H1 (cell line): ENCODE measurements around the gene PPARD. TPM values are rescaled to one million over a fixed set of nuclear protein-coding genes. Genes with fewer than 3 reads are reported as not detected.
A peak's percentile ranks its signal among the peaks of the same experiment; 100 is the strongest.

Source experiments
- CTCF ChIA-PET: fragments of 300-600 bp; sonication (Branson Sonifier 250); formaldehyde crosslinking; loops from one replicate; lab custom pipeline; 2021; ENCODE audit not compliant: partially characterized antibody; lab: Charles Lee
- POLR2A ChIA-PET: fragments of 300-600 bp; sonication (Branson Sonifier 250); formaldehyde crosslinking; loops from one replicate; lab custom pipeline; 2021; ENCODE audit warnings: inconsistent platforms; ENCODE audit not compliant: partially characterized antibody; lab: Charles Lee
- DNase-seq, 2 experiments: peaks; one replicate each; pipeline versions ENCODE4 v3.0.0 to v3.0.0-alpha.2; 2010 to 2022; ENCODE audit warnings: low spot score in 2 of 2, low read depth in 1 of 2, mixed read lengths in 1 of 2
- FAIRE-seq: peaks from 2 replicates; lab custom pipeline; 2011; peaks lifted over from hg19 to GRCh38; lab: Jason Lieb, UNC
- H2AFZ ChIP-seq: 2 replicates; pipeline ENCODE4 v1.8.1; 2012; ENCODE audit warnings: low read length, inconsistent platforms
- H2AK5ac ChIP-seq: 2 replicates; pipeline ENCODE4 v1.6.1; 2013; ENCODE audit warnings: low read depth, low read length
- H2BK120ac ChIP-seq: replicated peaks from 2 replicates; pipeline ENCODE3; 2013; ENCODE audit warnings: low read depth, low read length, inconsistent platforms
- H2BK12ac ChIP-seq: 2 replicates; pipeline ENCODE4 v1.6.1; 2013; ENCODE audit warnings: low read depth, low read length
- H2BK15ac ChIP-seq: 2 replicates; pipeline ENCODE4 v1.6.1; 2013; ENCODE audit warnings: low read length
- H2BK20ac ChIP-seq: 2 replicates; pipeline ENCODE4 v1.6.1; 2013; ENCODE audit warnings: low read length
- H2BK5ac ChIP-seq: 2 replicates; pipeline ENCODE4 v1.6.1; 2013; ENCODE audit warnings: low read depth, low read length
- H3K14ac ChIP-seq: 2 replicates; pipeline ENCODE4 v1.6.1; 2013; ENCODE audit warnings: inconsistent platforms; ENCODE audit not compliant: insufficient read length
- H3K18ac ChIP-seq: 2 replicates; pipeline ENCODE4 v1.6.1; 2013; ENCODE audit warnings: low read length; ENCODE audit errors: extremely low read depth
- H3K23ac ChIP-seq: 2 replicates; pipeline ENCODE4 v1.6.1; 2013; ENCODE audit warnings: inconsistent platforms; ENCODE audit not compliant: insufficient read length
- H3K23me2 ChIP-seq: 2 replicates; pipeline ENCODE4 v1.6.1; 2013; ENCODE audit warnings: low read depth, low read length
- H3K27ac ChIP-seq: 2 replicates; pipeline ENCODE4 v1.6.1; 2011; ENCODE audit warnings: low read depth, low read length, inconsistent platforms
- H3K27me3 ChIP-seq, 4 experiments: replicated peaks in 1 of 4; 1 replicate in 1 of 4; 2 replicates in 3 of 4; pipeline versions ENCODE4 v1.6.1 to v1.8.1; 2011 to 2013; ENCODE audit warnings: low read length in 3 of 4, mild to moderate bottlenecking in 3 of 4, inconsistent platforms in 2 of 4, mixed read lengths in 2 of 4, moderate library complexity in 1 of 4; ENCODE audit not compliant: control insufficient read depth in 3 of 4, insufficient read depth in 3 of 4; ENCODE audit errors: extremely low read depth in 1 of 4
- H3K36me3 ChIP-seq, 4 experiments: 2 replicates each; pipeline versions ENCODE4 v1.6.1 to v1.8.1; 2011 to 2013; ENCODE audit warnings: mild to moderate bottlenecking in 4 of 4, low read length in 3 of 4, moderate library complexity in 2 of 4, control low read depth in 1 of 4, inconsistent platforms in 1 of 4; ENCODE audit not compliant: insufficient read depth in 4 of 4, control insufficient read depth in 2 of 4
- H3K4ac ChIP-seq: replicated peaks from 2 replicates; pipeline ENCODE3; 2013; ENCODE audit warnings: low read length, low read depth, mixed read lengths, inconsistent platforms; ENCODE audit not compliant: insufficient read length
- H3K4me1 ChIP-seq, 4 experiments: replicated peaks in 1 of 4; 1 replicate in 1 of 4; 2 replicates in 3 of 4; pipeline versions ENCODE4 v1.6.1 to v1.8.1; 2011 to 2013; ENCODE audit warnings: low read length in 3 of 4, inconsistent platforms in 2 of 4, mixed read lengths in 1 of 4; ENCODE audit not compliant: insufficient read depth in 4 of 4, control insufficient read depth in 3 of 4
- H3K4me2 ChIP-seq, 2 experiments: 2 replicates each; pipeline versions ENCODE4 v1.6.1 to v1.8.1; 2011 to 2013; ENCODE audit warnings: low read depth in 2 of 2, low read length in 2 of 2, control low read depth in 1 of 2, inconsistent platforms in 1 of 2, mild to moderate bottlenecking in 1 of 2; ENCODE audit not compliant: insufficient read depth in 1 of 2
- H3K4me3 ChIP-seq, 4 experiments: fragments of 200-600, 300-600 bp in 1 of 4; sonication (generic), shearing (Covaris generic), sonication (Bioruptor Twin) in 1 of 4; 2 replicates each; pipeline versions ENCODE4 v1.5.1 to v1.8.1; 2011 to 2016; ENCODE audit warnings: low read length in 4 of 4, low read depth in 3 of 4, control low read depth in 2 of 4, inconsistent platforms in 2 of 4, mild to moderate bottlenecking in 2 of 4, mixed read lengths in 1 of 4, moderate library complexity in 1 of 4; ENCODE audit not compliant: insufficient read depth in 2 of 4; ENCODE audit errors: extremely low read depth in 1 of 4
- H3K56ac ChIP-seq: replicated peaks from 2 replicates; pipeline ENCODE3; 2013; ENCODE audit warnings: low read depth, mild to moderate bottlenecking, mixed read lengths, low read length, inconsistent platforms; ENCODE audit not compliant: insufficient read length
- H3K79me1 ChIP-seq: 2 replicates; pipeline ENCODE4 v1.6.1; 2013; ENCODE audit warnings: low read depth, low read length, control low read depth
- H3K79me2 ChIP-seq, 2 experiments: 2 replicates each; pipeline versions ENCODE4 v1.6.1 to v1.8.1; 2012 to 2013; ENCODE audit warnings: low read length in 2 of 2, mild to moderate bottlenecking in 2 of 2, inconsistent platforms in 1 of 2; ENCODE audit not compliant: insufficient read depth in 2 of 2, control insufficient read depth in 1 of 2
- H3K9ac ChIP-seq, 4 experiments: replicated peaks in 1 of 4; 1 replicate in 1 of 4; 2 replicates in 3 of 4; pipeline versions ENCODE4 v1.6.1 to v1.8.1; 2011 to 2013; ENCODE audit warnings: low read depth in 3 of 4, low read length in 3 of 4, control low read depth in 2 of 4, mild to moderate bottlenecking in 2 of 4, moderate library complexity in 2 of 4, inconsistent platforms in 1 of 4; ENCODE audit errors: extremely low read depth in 1 of 4
- H3K9me3 ChIP-seq, 2 experiments: 2 replicates each; pipeline versions ENCODE4 v1.6.1 to v1.8.1; 2012 to 2013; ENCODE audit warnings: mild to moderate bottlenecking in 2 of 2, moderate library complexity in 2 of 2, control low read depth in 1 of 2, inconsistent platforms in 1 of 2, low read depth in 1 of 2, low read length in 1 of 2, mixed read lengths in 1 of 2; ENCODE audit not compliant: insufficient read depth in 2 of 2
- H4K20me1 ChIP-seq, 2 experiments: replicated peaks in 1 of 2; 2 replicates each; pipeline versions ENCODE3 to v1.8.1; 2011 to 2013; ENCODE audit warnings: inconsistent platforms in 2 of 2, low read length in 2 of 2, mild to moderate bottlenecking in 1 of 2; ENCODE audit not compliant: insufficient read depth in 2 of 2, control insufficient read depth in 1 of 2
- H4K5ac ChIP-seq: 2 replicates; pipeline ENCODE4 v1.6.1; 2013; ENCODE audit warnings: low read length, low read depth, mixed read lengths, inconsistent platforms; ENCODE audit not compliant: insufficient read length
- H4K8ac ChIP-seq: 2 replicates; pipeline ENCODE4 v1.8.0; 2013; ENCODE audit warnings: mild to moderate bottlenecking, moderate library complexity, low read length, inconsistent platforms; ENCODE audit not compliant: insufficient read depth; ENCODE audit errors: extremely low read depth
- H4K91ac ChIP-seq: replicated peaks from 2 replicates; pipeline ENCODE3; 2013; ENCODE audit warnings: low read length, mixed read lengths, inconsistent platforms; ENCODE audit not compliant: insufficient read length
- CBX5 ChIP-seq: fragments of 300-800, 300-1000 bp; sonication (generic); IDR thresholded peaks from 2 replicates; pipeline ENCODE4 v1.7.1; 2016; ENCODE audit warnings: antibody characterized with exemption, low read length, low read depth
- CBX8 ChIP-seq: fragments of 300-800, 300-1000 bp; sonication (generic); IDR thresholded peaks from 2 replicates; pipeline ENCODE4 v1.7.1; 2016; ENCODE audit warnings: low read depth, low read length, borderline replicate concordance
- RAD21 ChIP-seq, 2 experiments: IDR thresholded peaks in 1 of 2; conservative IDR thresholded peaks in 1 of 2; 2 replicates each; pipeline ENCODE4 v1.6.1; 2011; ENCODE audit warnings: low read depth in 2 of 2, low read length in 2 of 2, improper control_type of control experiment in 1 of 2, inconsistent platforms in 1 of 2, mild to moderate bottlenecking in 1 of 2, moderate library complexity in 1 of 2
- WGBS, 2 experiments: shearing (Covaris generic) in 1 of 2; methylation state at CpG; one replicate each; pipeline versions ENCODE4 v1.1.6 to v1.1.7; 2013 to 2015; ENCODE audit warnings: low lambda C conversion rate in 2 of 2, mixed read lengths in 2 of 2, inconsistent platforms in 1 of 2, low coverage in 1 of 2, missing lambda C conversion rate in 1 of 2; ENCODE audit not compliant: insufficient replicate concordance in 2 of 2, insufficient coverage in 1 of 2, insufficient read length in 1 of 2; ENCODE audit errors: extremely low coverage in 1 of 2, missing lambda C conversion rate in 1 of 2; 5-methylcytosine and 5-hydroxymethylcytosine counted together
- polyA plus RNA-seq, 7 experiments: library from polyadenylated mRNA; depleted of rRNA in 3 of 7; stranded (reverse) in 5 of 7; unstranded in 2 of 7; fragments of >200 nt in 5 of 7; fragments of 200-250 nt in 2 of 7; gene quantifications; 1 replicate in 5 of 7; 2 replicates in 1 of 7; 4 replicates in 1 of 7; pipeline versions ENCODE4 v1.2.1 to v1.2.3, GENCODE V29; 2011 to 2013; ENCODE audit warnings: missing spikeins in 2 of 7, mixed read lengths in 2 of 7
- total RNA-seq: library from RNA; stranded (reverse); fragmentation: NEBNext Ultra II Directional; extraction: Animal tissue kit (Norgen Biotek cat#: 25700); gene quantifications from 2 replicates; pipeline ENCODE4 v1.2.1, GENCODE V29; 2021

Gene PPARD
- total and polyA plus RNA-seq, 2 of the 8 experiments (the other 6 are each of a cell fraction or from before 2014, with no cell fraction given): 14.6 to 14.9 TPM

- no peak overlapping the region for H2BK20ac ChIP-seq
- no peaks in the 10 kb centered on the region; the same call in 1 of the 2 replicates for H3K79me1 ChIP-seq
- no peak overlapping the region for H3K9ac ChIP-seq
- H3K14ac ChIP-seq: no peak overlapping the region
- H3K4me3 ChIP-seq: no peak overlapping the region
- no peak overlapping the region for H2BK120ac ChIP-seq
- H4K20me1 ChIP-seq: peaks cover 0 to 4% of the 10 kb centered on the region in 2 experiments
- POLR2A ChIA-PET: interaction anchor here (1.0 to 12.4 kb wide), 4 partner anchors 13 to 158 kb away, joined by 3 to 197 read pairs (median 4); partner anchors contain the start of gene RPL10A
- H3K56ac ChIP-seq: no peak overlapping the region
- no peak overlapping the region for H3K4me2 ChIP-seq
- no peak overlapping the region for H3K27ac ChIP-seq
- H2BK5ac ChIP-seq: no peak overlapping the region
- DNase-seq (no peak), FAIRE-seq (no peak)
- H3K23ac ChIP-seq: no peak overlapping the region
- no peak overlapping the region for H2BK12ac ChIP-seq
- no peak overlapping the region for H3K18ac ChIP-seq
- CTCF ChIA-PET: interaction anchor here (0.6 to 6.2 kb wide), 15 partner anchors 9 to 168 kb away, joined by 3 to 41 read pairs (median 4); partner anchors contain the start of genes DEF6 and RPL10A
- no peak overlapping the region; the same call in 1 of the 2 replicates for H4K8ac ChIP-seq
- peaks cover 2% of the 10 kb centered on the region; the same call in 1 of the 2 replicates for H3K23me2 ChIP-seq
- H3K36me3 ChIP-seq: peaks cover 9 to 25% (median 9%) of the 10 kb centered on the region in 4 experiments
- H4K5ac ChIP-seq: no peak overlapping the region
- H2AFZ ChIP-seq: no peak overlapping the region
- no peaks in the 10 kb centered on the region for H3K27me3 ChIP-seq
- no peaks in the 10 kb centered on the region for H3K79me2 ChIP-seq
- H2AK5ac ChIP-seq: no peak overlapping the region
- no peak overlapping the region for H3K4ac ChIP-seq
- H2BK15ac ChIP-seq: no peak overlapping the region
- no peaks in the 10 kb centered on the region; a peak in 1 of 4 replicates for H3K9me3 ChIP-seq
- TF ChIP-seq RAD21 (IDR thresholded peaks at IDR 0.05 in 1 of 2, conservative IDR thresholded peaks at IDR 0.05 in 1 of 2; ENCODE audit: low read depth in 2 of 2, low read length in 2 of 2) (peak in 1 of 2 experiments; percentile 7; a peak in 1 of 4 replicates), CBX8 (no peak), CBX5 (no peak)
- TF ChIP-seq, all 59 proteins: peak for 1
- WGBS, 2 experiments: 90% methylated on average over 4 of the region's 4 CpGs; no CpG with 5 or more reads in 1 of the 2 experiments
- Histone ChIP-seq H4K91ac (no peak overlapping the region), H3K4me1 (peaks cover 5 to 8% (median 6%) of the 10 kb centered on the region in 4 experiments; a peak in 6 of 7 replicates)
These were observed 115.5 kb downstream of the PPARD start for GRCh38 chr6:35457907-35458306.
